Upper lobe of left lung (tissue), 4 donors: Measurements from ENCODE around the gene IQGAP1.

Experiments used
- CTCF ChIP-seq, 6 experiments: fragments of 450-650 bp in 4 of 6; fragments of 200-600 bp in 2 of 6; sonication (generic) in 2 of 6; IDR thresholded peaks; one replicate each; pipeline ENCODE4 v1.5.1; 2016 to 2019; ENCODE audit warnings: antibody characterized with exemption in 6 of 6
- POLR2AphosphoS5 ChIP-seq, 2 donors: sonication (generic); formaldehyde crosslinking; IDR thresholded peaks; one replicate each; pipeline ENCODE4 v1.5.1; 2017; ENCODE audit warnings: antibody characterized with exemption in 2 of 2

GRCh38 chr15:90456236-90456635 lies 68.2 kb downstream of the IQGAP1 start:
- no peak for TF ChIP-seq POLR2AphosphoS5 (IDR thresholded peaks at IDR 0.05)
- TF ChIP-seq CTCF (IDR thresholded peaks at IDR 0.05), result no peak
